Neural progenitor cell (in vitro differentiated cells): Measurements from ENCODE around the gene RAB31. TPM values are rescaled to one million over a fixed set of nuclear protein-coding genes. Genes with fewer than 3 reads are reported as not detected.

Experiments
- DNase-seq: peaks from one replicate; pipeline ENCODE4 v3.0.0-alpha.2; 2016; ENCODE audit warnings: low spot score
- H2AFZ ChIP-seq: fragments of 200-600 bp; sonication (generic); replicated peaks from 2 replicates; pipeline ENCODE4 v1.6.1; 2016; ENCODE audit warnings: antibody characterized with exemption
- H3F3A ChIP-seq: fragments of 200-600 bp; sonication (generic); 2 replicates; pipeline ENCODE4 v1.6.1; 2016; ENCODE audit warnings: antibody characterized with exemption, low read depth
- H3K27ac ChIP-seq: fragments of 200-600 bp; sonication (generic); 2 replicates; pipeline ENCODE4 v1.5.1; 2016; ENCODE audit warnings: mild to moderate bottlenecking
- H3K27me3 ChIP-seq: fragments of 200-600 bp; sonication (generic); 2 replicates; pipeline ENCODE4 v1.6.1; 2016; ENCODE audit warnings: mild to moderate bottlenecking, moderate library complexity
- H3K36me3 ChIP-seq: fragments of 200-600 bp; sonication (generic); 2 replicates; pipeline ENCODE4 v1.5.1; 2016
- H3K4me1 ChIP-seq: fragments of 200-600 bp; sonication (generic); 2 replicates; pipeline ENCODE4 v1.6.1; 2016; ENCODE audit warnings: mixed run types
- H3K4me2 ChIP-seq: fragments of 200-600 bp; sonication (generic); 2 replicates; pipeline ENCODE4 v1.6.1; 2016
- H3K4me3 ChIP-seq: fragments of 200-600 bp; sonication (generic); 2 replicates; pipeline ENCODE4 v1.5.1; 2016
- H3K79me2 ChIP-seq: fragments of 200-600 bp; sonication (generic); 2 replicates; pipeline ENCODE4 v1.6.1; 2016; ENCODE audit warnings: low read depth
- H3K9ac ChIP-seq: fragments of 200-600 bp; sonication (generic); 2 replicates; pipeline ENCODE4 v1.6.1; 2016
- H3K9me3 ChIP-seq: fragments of 200-600 bp; sonication (generic); 2 replicates; pipeline ENCODE4 v1.5.1; 2016; ENCODE audit warnings: low read depth
- H4K20me1 ChIP-seq: fragments of 200-600 bp; sonication (generic); 2 replicates; pipeline ENCODE4 v1.6.1; 2016; ENCODE audit warnings: low read depth
- H3K27ac Mint-ChIP-seq: 3 replicates; pipeline ENCODE4 v1.8.0; 2021; ENCODE audit warnings: mixed read lengths
- H3K27me3 Mint-ChIP-seq: 2 replicates; pipeline ENCODE4 v1.8.0; 2022; ENCODE audit warnings: low read depth, mild to moderate bottlenecking, inconsistent platforms, moderate library complexity, mixed read lengths; ENCODE audit not compliant: insufficient read depth
- H3K36me3 Mint-ChIP-seq: 3 replicates; pipeline ENCODE4 v1.8.0; 2021; ENCODE audit warnings: mixed read lengths
- H3K4me1 Mint-ChIP-seq: 3 replicates; pipeline ENCODE4 v1.8.0; 2021; ENCODE audit warnings: mixed read lengths
- H3K4me3 Mint-ChIP-seq: 3 replicates; pipeline ENCODE4 v1.8.0; 2021; ENCODE audit warnings: mild to moderate bottlenecking, moderate library complexity, mixed read lengths
- H3K9me3 Mint-ChIP-seq: 3 replicates; pipeline ENCODE4 v1.8.0; 2020; ENCODE audit warnings: mixed read lengths
- EZH2 ChIP-seq: fragments of 200-600 bp; sonication (generic); IDR thresholded peaks from 2 replicates; pipeline ENCODE4 v1.6.1; 2017; ENCODE audit warnings: antibody characterized with exemption, mild to moderate bottlenecking, moderate library complexity
- EZH2phosphoT487 ChIP-seq: fragments of 200-600 bp; sonication (generic); IDR thresholded peaks from 2 replicates; pipeline ENCODE4 v1.6.1; 2017; ENCODE audit warnings: antibody characterized with exemption
- total RNA-seq: library from RNA; depleted of rRNA; stranded (reverse); fragments of >200 nt; gene quantifications from 2 replicates; pipeline ENCODE4 v1.2.3, GENCODE V29; 2015; ENCODE audit warnings: low replicate concordance
- TF ChIP-seq, protein P1 (sequence below): fragments of 200-600 bp; sonication (generic); IDR thresholded peaks from 2 replicates; pipeline ENCODE4 v1.5.1; 2017; ENCODE audit warnings: antibody characterized with exemption, mild to moderate bottlenecking

The RAB31 gene
- total RNA-seq, 1 donor from 2014 or later = 5.0 TPM

DNA sequence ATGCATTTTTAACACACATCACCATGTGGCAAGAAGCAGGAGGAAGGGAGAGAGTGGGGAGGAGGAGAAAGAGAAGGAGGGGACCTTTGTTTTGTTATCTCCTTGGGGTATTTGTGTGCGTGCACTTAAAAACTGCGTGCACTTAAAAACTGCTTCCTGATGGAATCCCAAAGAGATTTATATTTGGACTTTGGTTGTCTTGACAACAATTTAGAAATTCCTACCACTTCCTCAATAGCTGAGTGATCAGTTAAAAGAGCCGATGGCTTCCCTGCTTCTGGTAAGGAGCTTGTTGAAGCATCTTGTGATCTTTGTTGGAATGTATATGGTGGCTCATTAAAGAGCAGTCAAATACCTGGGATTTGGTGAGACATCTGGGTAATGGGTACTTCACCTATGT, 4.5 kb downstream of the RAB31 start:
- H3K9ac ChIP-seq = no peak overlapping the region
- H3K4me3 ChIP-seq = no peak overlapping the region
- Mint-ChIP-seq H3K9me3 (no peaks in the 10 kb centered on the region), H3K27ac (no peak overlapping the region), H3K4me1 (peaks cover 46% of the 10 kb centered on the region), H3K4me3 (no peak overlapping the region), H3K36me3 (peaks cover 5% of the 10 kb centered on the region), H3K27me3 (peaks cover 18% of the 10 kb centered on the region)
- H3K4me2 ChIP-seq = no peak overlapping the region
- no peaks in the 10 kb centered on the region for H3K36me3 ChIP-seq
- no peak for TF ChIP-seq EZH2
- TF ChIP-seq, protein P1, sequence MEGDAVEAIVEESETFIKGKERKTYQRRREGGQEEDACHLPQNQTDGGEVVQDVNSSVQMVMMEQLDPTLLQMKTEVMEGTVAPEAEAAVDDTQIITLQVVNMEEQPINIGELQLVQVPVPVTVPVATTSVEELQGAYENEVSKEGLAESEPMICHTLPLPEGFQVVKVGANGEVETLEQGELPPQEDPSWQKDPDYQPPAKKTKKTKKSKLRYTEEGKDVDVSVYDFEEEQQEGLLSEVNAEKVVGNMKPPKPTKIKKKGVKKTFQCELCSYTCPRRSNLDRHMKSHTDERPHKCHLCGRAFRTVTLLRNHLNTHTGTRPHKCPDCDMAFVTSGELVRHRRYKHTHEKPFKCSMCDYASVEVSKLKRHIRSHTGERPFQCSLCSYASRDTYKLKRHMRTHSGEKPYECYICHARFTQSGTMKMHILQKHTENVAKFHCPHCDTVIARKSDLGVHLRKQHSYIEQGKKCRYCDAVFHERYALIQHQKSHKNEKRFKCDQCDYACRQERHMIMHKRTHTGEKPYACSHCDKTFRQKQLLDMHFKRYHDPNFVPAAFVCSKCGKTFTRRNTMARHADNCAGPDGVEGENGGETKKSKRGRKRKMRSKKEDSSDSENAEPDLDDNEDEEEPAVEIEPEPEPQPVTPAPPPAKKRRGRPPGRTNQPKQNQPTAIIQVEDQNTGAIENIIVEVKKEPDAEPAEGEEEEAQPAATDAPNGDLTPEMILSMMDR = no peak
- no peak for TF ChIP-seq EZH2phosphoT487
- no peak for DNase-seq
- no peaks in the 10 kb centered on the region for H3K79me2 ChIP-seq
- H3K27me3 ChIP-seq = peaks cover 50% of the 10 kb centered on the region
- H3K9me3 ChIP-seq = no peaks in the 10 kb centered on the region
- no peaks in the 10 kb centered on the region for H4K20me1 ChIP-seq
- peaks cover 16% of the 10 kb centered on the region for H3F3A ChIP-seq
- H3K4me1 ChIP-seq = peaks cover 5% of the 10 kb centered on the region
- H3K27ac ChIP-seq = no peak overlapping the region
- H2AFZ ChIP-seq = no peak overlapping the region

DNA sequence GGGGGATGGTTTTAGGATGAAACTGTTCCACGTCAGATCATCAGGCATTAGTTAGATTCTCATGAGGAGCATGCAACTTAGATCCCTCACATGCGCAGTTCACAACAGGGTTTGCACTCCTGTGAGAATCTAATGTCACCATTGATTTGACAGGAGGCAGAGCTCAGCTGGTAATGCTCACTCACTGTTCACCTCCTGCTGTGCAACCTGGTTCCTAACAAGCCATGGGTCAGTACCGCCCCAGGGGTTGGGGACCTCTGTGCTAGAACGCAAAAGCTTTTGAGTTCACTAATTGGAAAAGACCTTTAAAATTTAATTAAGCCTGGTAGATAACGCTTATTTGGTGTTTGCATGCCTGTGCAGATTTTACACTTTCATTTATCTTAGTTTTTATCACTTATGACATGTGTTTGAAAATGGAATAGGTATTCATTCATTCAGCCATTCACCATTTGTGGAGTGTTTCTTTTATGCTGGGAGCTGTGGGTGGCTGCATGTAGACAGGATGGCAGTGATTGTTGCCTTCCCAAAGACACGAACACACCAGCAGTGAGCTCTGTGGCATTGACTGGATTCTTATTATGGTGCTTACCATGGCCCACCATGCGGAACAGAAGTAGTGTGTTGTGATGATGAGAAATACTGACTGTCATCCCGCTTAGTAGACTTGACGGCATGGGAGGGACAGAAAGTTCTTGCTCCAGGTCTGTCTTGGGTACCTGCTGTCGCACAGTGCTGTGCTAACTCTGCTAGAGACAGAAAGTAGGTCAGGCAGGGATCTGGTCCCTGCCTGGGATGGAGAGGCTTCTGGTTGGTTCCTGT, 6.4 kb downstream of the RAB31 start:
- Mint-ChIP-seq H3K27me3 (peaks cover 16% of the 10 kb centered on the region), H3K4me3 (peak overlapping the region; percentile 14), H3K36me3 (peaks cover 5% of the 10 kb centered on the region), H3K27ac (peak overlapping the region; percentile 64), H3K9me3 (no peaks in the 10 kb centered on the region), H3K4me1 (peaks cover 43% of the 10 kb centered on the region)
- no peak overlapping the region for H3K4me3 ChIP-seq
- no peak overlapping the region for H3K4me2 ChIP-seq
- peaks cover 5% of the 10 kb centered on the region for H3K4me1 ChIP-seq
- no peaks in the 10 kb centered on the region for H3K9me3 ChIP-seq
- H3K27me3 ChIP-seq = peaks cover 31% of the 10 kb centered on the region
- H3F3A ChIP-seq = peaks cover 3% of the 10 kb centered on the region
- no peaks in the 10 kb centered on the region for H3K79me2 ChIP-seq
- DNase-seq = no peak
- TF ChIP-seq EZH2 (no peak), EZH2phosphoT487 (no peak)
- TF ChIP-seq, protein P1 = no peak
- no peak overlapping the region for H2AFZ ChIP-seq
- no peak overlapping the region for H3K9ac ChIP-seq
- no peaks in the 10 kb centered on the region for H4K20me1 ChIP-seq
- no peak overlapping the region for H3K27ac ChIP-seq
- H3K36me3 ChIP-seq = no peaks in the 10 kb centered on the region

DNA sequence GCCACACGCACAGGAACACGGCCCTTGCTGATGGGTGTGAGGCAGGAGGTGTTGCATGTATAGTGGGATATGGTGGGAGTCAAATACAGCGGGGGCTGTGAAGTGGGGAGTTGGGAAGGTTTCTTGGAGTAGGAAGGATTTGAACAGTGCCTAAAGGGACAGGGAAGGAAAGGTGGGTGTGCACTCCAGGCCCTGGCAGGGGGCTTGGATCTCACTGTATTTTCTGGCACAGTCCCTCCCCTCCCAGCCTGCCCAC, 6.9 kb downstream of the RAB31 start:
- peaks cover 11% of the 10 kb centered on the region for H3K27me3 Mint-ChIP-seq
- DNase-seq = no peak
- H4K20me1 ChIP-seq = no peaks in the 10 kb centered on the region
- TF ChIP-seq EZH2phosphoT487 (no peak), EZH2 (no peak)
- TF ChIP-seq, protein P1 = no peak
- H3K9me3 Mint-ChIP-seq = no peaks in the 10 kb centered on the region
- no peaks in the 10 kb centered on the region for H3K79me2 ChIP-seq
- H3K4me1 ChIP-seq = peaks cover 5% of the 10 kb centered on the region
- H3K27ac Mint-ChIP-seq = peak overlapping the region; percentile 64
- H3K27ac ChIP-seq = no peak overlapping the region
- H3K27me3 ChIP-seq = peaks cover 26% of the 10 kb centered on the region
- no peak overlapping the region for H3K4me3 ChIP-seq
- peak overlapping the region; percentile 14 for H3K4me3 Mint-ChIP-seq
- peaks cover 40% of the 10 kb centered on the region for H3K4me1 Mint-ChIP-seq
- H3K36me3 ChIP-seq = no peaks in the 10 kb centered on the region
- H3F3A ChIP-seq = no peaks in the 10 kb centered on the region
- no peak overlapping the region for H3K4me2 ChIP-seq
- H3K9me3 ChIP-seq = no peaks in the 10 kb centered on the region
- H3K36me3 Mint-ChIP-seq = peaks cover 5% of the 10 kb centered on the region
- H3K9ac ChIP-seq = no peak overlapping the region
- H2AFZ ChIP-seq = no peak overlapping the region
